WI38 (cell line): ENCODE data around the gene SAMD4A.

ENCODE experiments used
- H3K4me3 ChIP-seq: 2 replicates; pipeline ENCODE4 v1.5.1; 2011; ENCODE audit warnings: low read depth, mild to moderate bottlenecking, control low read depth, low read length
- CTCF ChIP-seq: IDR thresholded peaks from 2 replicates; pipeline ENCODE4 v1.5.1; 2012; ENCODE audit warnings: low read depth, mild to moderate bottlenecking, control low read depth, low read length

SAMD4A gene

GRCh38 chr14:54669721-54670561 lies 103.0 kb downstream of the SAMD4A start:
- no peak overlapping the region for H3K4me3 ChIP-seq
- TF ChIP-seq CTCF, result no peak

- no peak for TF ChIP-seq CTCF
Measured at GRCh38 chr14:54671537-54671936, 104.6 kb downstream of the SAMD4A start.

GRCh38 chr14:54672181-54672580 lies 105.3 kb downstream of the SAMD4A start:
- no peak for TF ChIP-seq CTCF
- H3K4me3 ChIP-seq, result no peak overlapping the region

More at GRCh38 chr14:54671537-54671936, 104.6 kb downstream of the SAMD4A start:
- no peak overlapping the region for H3K4me3 ChIP-seq

GRCh38 chr14:54672688-54673087 lies 105.8 kb downstream of the SAMD4A start:
- TF ChIP-seq CTCF, result no peak
- H3K4me3 ChIP-seq, result no peak overlapping the region

GRCh38 chr14:54673193-54674045 lies 106.5 kb downstream of the SAMD4A start:
- no peak overlapping the region for H3K4me3 ChIP-seq
- no peak for TF ChIP-seq CTCF

GRCh38 chr14:54674046-54674741 lies 107.3 kb downstream of the SAMD4A start:
- H3K4me3 ChIP-seq, result no peak overlapping the region
- TF ChIP-seq CTCF, result no peak
